ENCODE measurements around the gene CCDC187. TPM values are rescaled to one million over a fixed set of nuclear protein-coding genes. Genes with fewer than 3 reads are reported as not detected.

CCDC187 gene
- total RNA-seq, 2 experiments from 2014 or later: 0.05 TPM; not detected in 1

- no peaks in the 10 kb centered on the region for H3K36me3 Mint-ChIP-seq (ENCODE audit: low read depth)
- no peaks in the 10 kb centered on the region for H3K9me3 Mint-ChIP-seq (ENCODE audit: low read depth)
- ATAC-seq (no peak), DNase-seq (no peak)
- H3K27me3 Mint-ChIP-seq: peaks cover 4% of the 10 kb centered on the region
- H3K4me1 Mint-ChIP-seq: peaks cover 4% of the 10 kb centered on the region
- no peak overlapping the region for H3K4me3 Mint-ChIP-seq
- CTCF ChIA-PET: no interaction called here
- POLR2A ChIA-PET: no interaction called here
- intact Hi-C loops (cut with DNase I, micrococcal nuclease): no loop called here
- no peak overlapping the region for H3K27ac Mint-ChIP-seq
Measured at GRCh38 chr9:136308702-136309053, 4.8 kb upstream of the CCDC187 start.

- intact Hi-C loops (cut with DNase I, micrococcal nuclease): no loop called here
Measured at GRCh38 chr9:136308006-136308701, 4.3 kb upstream of the CCDC187 start.

GRCh38 chr9:136307215-136307750 lies 3.4 kb upstream of the CCDC187 start:
- ChIA-PET CTCF (no interaction called here), POLR2A (no interaction called here)
- intact Hi-C loops (cut with DNase I, micrococcal nuclease): no loop called here
- no peak overlapping the region for H3K27ac Mint-ChIP-seq
- no peaks in the 10 kb centered on the region for H3K9me3 Mint-ChIP-seq (ENCODE audit: low read depth)
- H3K36me3 Mint-ChIP-seq (ENCODE audit: low read depth): no peaks in the 10 kb centered on the region
- no peak for DNase-seq
- H3K4me3 Mint-ChIP-seq: no peak overlapping the region
- no peak for ATAC-seq
- peaks cover 4% of the 10 kb centered on the region for H3K4me1 Mint-ChIP-seq
- peaks cover 4% of the 10 kb centered on the region for H3K27me3 Mint-ChIP-seq

More at GRCh38 chr9:136308006-136308701, 4.3 kb upstream of the CCDC187 start:
- H3K36me3 Mint-ChIP-seq (ENCODE audit: low read depth): no peaks in the 10 kb centered on the region
- POLR2A ChIA-PET: no interaction called here
- no peak for DNase-seq
- no peaks in the 10 kb centered on the region for H3K9me3 Mint-ChIP-seq (ENCODE audit: low read depth)
- ATAC-seq: no peak
- H3K27ac Mint-ChIP-seq: no peak overlapping the region
- no peak overlapping the region for H3K4me3 Mint-ChIP-seq
- H3K27me3 Mint-ChIP-seq: peaks cover 4% of the 10 kb centered on the region
- CTCF ChIA-PET: no interaction called here
- peaks cover 4% of the 10 kb centered on the region for H3K4me1 Mint-ChIP-seq

GRCh38 chr9:136306211-136307208 lies 2.6 kb upstream of the CCDC187 start:
- peak; percentile 43 for ATAC-seq
- peak; percentile 24 for DNase-seq
- ChIA-PET CTCF (no interaction called here), POLR2A (no interaction called here)
- intact Hi-C loops (cut with DNase I, micrococcal nuclease): no loop called here
- H3K9me3 Mint-ChIP-seq (ENCODE audit: low read depth): no peaks in the 10 kb centered on the region
- H3K36me3 Mint-ChIP-seq (ENCODE audit: low read depth): no peaks in the 10 kb centered on the region
- no peak overlapping the region for H3K27ac Mint-ChIP-seq
- peaks cover 4% of the 10 kb centered on the region for H3K27me3 Mint-ChIP-seq
- H3K4me3 Mint-ChIP-seq: no peak overlapping the region
- peaks cover 4% of the 10 kb centered on the region for H3K4me1 Mint-ChIP-seq

- peaks cover 4% of the 10 kb centered on the region for H3K27me3 Mint-ChIP-seq
- DNase-seq: no peak
- H3K27ac Mint-ChIP-seq: no peak overlapping the region
- H3K36me3 Mint-ChIP-seq (ENCODE audit: low read depth): no peaks in the 10 kb centered on the region
- no peak for ATAC-seq
- ChIA-PET POLR2A (no interaction called here), CTCF (no interaction called here)
- peaks cover 4% of the 10 kb centered on the region for H3K4me1 Mint-ChIP-seq
- no peaks in the 10 kb centered on the region for H3K9me3 Mint-ChIP-seq (ENCODE audit: low read depth)
- no peak overlapping the region for H3K4me3 Mint-ChIP-seq
- intact Hi-C loops (cut with DNase I, micrococcal nuclease): no loop called here
Measured at GRCh38 chr9:136305804-136306203, 1.9 kb upstream of the CCDC187 start.

GRCh38 chr9:136304981-136305380 lies 1.1 kb upstream of the CCDC187 start:
- Mint-ChIP-seq H3K4me3 (no peak overlapping the region), H3K9me3 (ENCODE audit: low read depth) (no peaks in the 10 kb centered on the region), H3K36me3 (ENCODE audit: low read depth) (no peaks in the 10 kb centered on the region), H3K4me1 (peaks cover 4% of the 10 kb centered on the region), H3K27ac (no peak overlapping the region), H3K27me3 (peaks cover 4% of the 10 kb centered on the region)
- ATAC-seq (no peak), DNase-seq (no peak)
- CTCF ChIA-PET: no interaction called here
- POLR2A ChIA-PET: no interaction called here
- intact Hi-C loops (cut with DNase I, micrococcal nuclease): no loop called here

GRCh38 chr9:136304456-136304855 lies 562 bp upstream of the CCDC187 start:
- DNase-seq: no peak
- Mint-ChIP-seq H3K9me3 (ENCODE audit: low read depth) (no peaks in the 10 kb centered on the region), H3K27me3 (peaks cover 4% of the 10 kb centered on the region), H3K36me3 (ENCODE audit: low read depth) (no peaks in the 10 kb centered on the region), H3K4me1 (peaks cover 4% of the 10 kb centered on the region), H3K27ac (no peak overlapping the region), H3K4me3 (no peak overlapping the region)
- intact Hi-C loops (cut with DNase I, micrococcal nuclease): no loop called here
- ChIA-PET CTCF (no interaction called here), POLR2A (no interaction called here)
- no peak for ATAC-seq

GRCh38 chr9:136303066-136303824 lies 649 bp downstream of the CCDC187 start:
- Mint-ChIP-seq H3K4me3 (no peak overlapping the region), H3K4me1 (peaks cover 4% of the 10 kb centered on the region), H3K27ac (no peak overlapping the region), H3K9me3 (ENCODE audit: low read depth) (no peaks in the 10 kb centered on the region), H3K36me3 (ENCODE audit: low read depth) (no peaks in the 10 kb centered on the region), H3K27me3 (peaks cover 4% of the 10 kb centered on the region)
- ChIA-PET POLR2A (no interaction called here), CTCF (interaction anchor here (0.6 kb wide), 1 partner anchor 134 kb away, joined by 4 read pairs; no protein-coding TSS in a partner anchor)
- intact Hi-C loops (cut with DNase I, micrococcal nuclease): no loop called here
- DNase-seq (no peak), ATAC-seq (no peak)

GRCh38 chr9:136302527-136302926 lies 1.4 kb downstream of the CCDC187 start:
- H3K27ac Mint-ChIP-seq: no peak overlapping the region
- peaks cover 4% of the 10 kb centered on the region for H3K4me1 Mint-ChIP-seq
- ChIA-PET CTCF (interaction anchor here (0.6 kb wide), 1 partner anchor 133 kb away, joined by 4 read pairs; no protein-coding TSS in a partner anchor), POLR2A (no interaction called here)
- no peaks in the 10 kb centered on the region for H3K9me3 Mint-ChIP-seq (ENCODE audit: low read depth)
- H3K27me3 Mint-ChIP-seq: peaks cover 4% of the 10 kb centered on the region
- no peaks in the 10 kb centered on the region for H3K36me3 Mint-ChIP-seq (ENCODE audit: low read depth)
- intact Hi-C loops (cut with DNase I, micrococcal nuclease): no loop called here
- ATAC-seq: no peak
- DNase-seq: no peak
- no peak overlapping the region for H3K4me3 Mint-ChIP-seq

GRCh38 chr9:136300866-136301265 lies 3.0 kb downstream of the CCDC187 start:
- H3K36me3 Mint-ChIP-seq (ENCODE audit: low read depth): no peaks in the 10 kb centered on the region
- intact Hi-C loops (cut with DNase I, micrococcal nuclease): no loop called here
- DNase-seq (no peak), ATAC-seq (no peak)
- no peak overlapping the region for H3K27ac Mint-ChIP-seq
- ChIA-PET CTCF (no interaction called here), POLR2A (no interaction called here)
- no peaks in the 10 kb centered on the region for H3K9me3 Mint-ChIP-seq (ENCODE audit: low read depth)
- H3K4me1 Mint-ChIP-seq: no peaks in the 10 kb centered on the region
- H3K27me3 Mint-ChIP-seq: no peaks in the 10 kb centered on the region
- no peak overlapping the region for H3K4me3 Mint-ChIP-seq

- H3K27ac Mint-ChIP-seq: no peak overlapping the region
- no peaks in the 10 kb centered on the region for H3K9me3 Mint-ChIP-seq (ENCODE audit: low read depth)
- no peaks in the 10 kb centered on the region for H3K4me1 Mint-ChIP-seq
- no peaks in the 10 kb centered on the region for H3K27me3 Mint-ChIP-seq
- CTCF ChIA-PET: no interaction called here
- POLR2A ChIA-PET: no interaction called here
- H3K36me3 Mint-ChIP-seq (ENCODE audit: low read depth): no peaks in the 10 kb centered on the region
- H3K4me3 Mint-ChIP-seq: no peak overlapping the region
- ATAC-seq (no peak), DNase-seq (no peak)
- intact Hi-C loops (cut with DNase I, micrococcal nuclease): no loop called here
Measured at GRCh38 chr9:136300016-136300545, 3.8 kb downstream of the CCDC187 start.
